Fibroblast of lung (primary cell): ENCODE data around the gene PPP1R1C. TPM values are rescaled to one million over a fixed set of nuclear protein-coding genes. Genes with fewer than 3 reads are reported as not detected.
A peak's percentile ranks its signal among the peaks of the same experiment; 100 is the strongest.

Source experiments
- DNase-seq, 2 donors: peaks; one replicate each; pipeline versions ENCODE4 v3.0.0 to v3.0.0-alpha.2; 2010; ENCODE audit warnings: low read depth in 2 of 2
- H2AFZ ChIP-seq: 2 replicates; pipeline ENCODE4 v1.5.1; 2012; ENCODE audit warnings: low read length, control low read depth, inconsistent platforms
- H3K27ac ChIP-seq: 2 replicates; pipeline ENCODE4 v1.5.1; 2011; ENCODE audit warnings: low read length, control low read depth; ENCODE audit not compliant: insufficient read depth
- H3K27me3 ChIP-seq: 2 replicates; pipeline ENCODE4 v1.5.1; 2011; ENCODE audit warnings: mild to moderate bottlenecking, low read length; ENCODE audit not compliant: control insufficient read depth, insufficient read depth
- H3K36me3 ChIP-seq: 2 replicates; pipeline ENCODE4 v1.5.1; 2011; ENCODE audit warnings: low read length; ENCODE audit not compliant: control insufficient read depth, insufficient read depth
- H3K4me1 ChIP-seq: 2 replicates; pipeline ENCODE4 v1.5.1; 2011; ENCODE audit warnings: low read length; ENCODE audit not compliant: control insufficient read depth, insufficient read depth; ENCODE audit errors: extremely low read depth
- H3K4me2 ChIP-seq: 2 replicates; pipeline ENCODE4 v1.5.1; 2011; ENCODE audit warnings: low read length, control low read depth; ENCODE audit not compliant: insufficient read depth; ENCODE audit errors: extremely low read depth
- H3K4me3 ChIP-seq, 4 experiments: fragments of 200-600 bp in 1 of 4; sonication (generic) in 1 of 4; replicated peaks in 1 of 4; 2 replicates each; pipeline ENCODE4 v1.5.1; 2011 to 2016; ENCODE audit warnings: low read length in 4 of 4, low read depth in 3 of 4, mild to moderate bottlenecking in 3 of 4, control low read depth in 2 of 4, inconsistent platforms in 1 of 4, mixed read lengths in 1 of 4; ENCODE audit not compliant: insufficient read depth in 1 of 4; ENCODE audit errors: control extremely low read depth in 1 of 4
- H3K79me2 ChIP-seq: 2 replicates; pipeline ENCODE4 v1.5.1; 2012; ENCODE audit warnings: mild to moderate bottlenecking, low read length, inconsistent platforms; ENCODE audit not compliant: control insufficient read depth, insufficient read depth
- H3K9ac ChIP-seq: 2 replicates; pipeline ENCODE4 v1.5.1; 2011; ENCODE audit warnings: mild to moderate bottlenecking, low read length, control low read depth; ENCODE audit not compliant: insufficient read depth
- H3K9me3 ChIP-seq: 2 replicates; pipeline ENCODE4 v1.5.1; 2012; ENCODE audit warnings: low read depth, low read length; ENCODE audit not compliant: control insufficient read depth, insufficient read depth
- H4K20me1 ChIP-seq: 2 replicates; pipeline ENCODE4 v1.5.1; 2011; ENCODE audit warnings: low read length; ENCODE audit not compliant: control insufficient read depth, insufficient read depth; ENCODE audit errors: extremely low read depth
- EZH2 ChIP-seq: IDR thresholded peaks from 2 replicates; pipeline ENCODE4 v1.5.1; 2012; ENCODE audit warnings: low read length, control low read depth, mild to moderate bottlenecking; ENCODE audit errors: missing control alignments
- polyA plus RNA-seq, 2 donors: library from polyadenylated mRNA; depleted of rRNA in 1 of 2; stranded (reverse) in 1 of 2; unstranded in 1 of 2; fragments of >200 nt; gene quantifications; 2 replicates each; pipeline ENCODE4 v1.2.1, GENCODE V29; 2011 to 2012; ENCODE audit warnings: missing spikeins in 1 of 2
- total RNA-seq: library from RNA; depleted of rRNA; stranded (reverse); fragments of >200 nt; gene quantifications from 2 replicates; pipeline ENCODE4 v1.2.1, GENCODE V29; 2014
- TF ChIP-seq, protein P1 (sequence below), 2 donors: IDR thresholded peaks in 1 of 2; conservative IDR thresholded peaks in 1 of 2; 1 replicate in 1 of 2; 2 replicates in 1 of 2; pipeline ENCODE4 v1.5.1; 2011 to 2012; ENCODE audit warnings: low read length in 2 of 2, control low read depth in 1 of 2, inconsistent platforms in 1 of 2, low read depth in 1 of 2, mild to moderate bottlenecking in 1 of 2

The PPP1R1C gene
- total and polyA plus RNA-seq, 2 donors (not counting 1 experiment from before 2014, with no cell fraction given), result 0.50 to 0.57 TPM

DNA sequence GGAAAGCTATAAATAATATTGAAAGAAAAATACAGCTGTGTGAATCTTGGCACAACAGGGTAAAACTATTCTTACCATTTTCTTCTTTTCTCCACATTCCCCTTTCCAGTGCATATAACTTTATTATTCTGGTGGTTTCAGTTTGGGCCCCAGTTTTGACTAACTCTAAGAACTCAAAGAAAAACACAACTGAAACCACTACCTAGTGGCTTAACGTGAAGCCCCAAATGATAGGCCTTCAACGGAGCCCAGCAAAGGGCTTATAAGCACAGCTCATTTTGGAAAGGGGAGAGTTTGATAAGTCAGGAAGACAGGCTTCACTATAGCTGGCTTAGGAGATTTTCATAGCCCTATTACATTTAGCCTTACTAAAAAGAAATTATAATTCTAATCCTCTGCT is 62.4 kb downstream of the PPP1R1C start:
- H3K4me3 ChIP-seq, result no peak overlapping the region
- no peak overlapping the region for H2AFZ ChIP-seq
- H3K4me2 ChIP-seq, result no peak overlapping the region
- H3K27ac ChIP-seq, result no peak overlapping the region
- no peaks in the 10 kb centered on the region for H4K20me1 ChIP-seq
- H3K4me1 ChIP-seq, result no peaks in the 10 kb centered on the region
- no peak for DNase-seq
- H3K9me3 ChIP-seq, result no peaks in the 10 kb centered on the region
- no peak for TF ChIP-seq EZH2
- TF ChIP-seq, protein P1, sequence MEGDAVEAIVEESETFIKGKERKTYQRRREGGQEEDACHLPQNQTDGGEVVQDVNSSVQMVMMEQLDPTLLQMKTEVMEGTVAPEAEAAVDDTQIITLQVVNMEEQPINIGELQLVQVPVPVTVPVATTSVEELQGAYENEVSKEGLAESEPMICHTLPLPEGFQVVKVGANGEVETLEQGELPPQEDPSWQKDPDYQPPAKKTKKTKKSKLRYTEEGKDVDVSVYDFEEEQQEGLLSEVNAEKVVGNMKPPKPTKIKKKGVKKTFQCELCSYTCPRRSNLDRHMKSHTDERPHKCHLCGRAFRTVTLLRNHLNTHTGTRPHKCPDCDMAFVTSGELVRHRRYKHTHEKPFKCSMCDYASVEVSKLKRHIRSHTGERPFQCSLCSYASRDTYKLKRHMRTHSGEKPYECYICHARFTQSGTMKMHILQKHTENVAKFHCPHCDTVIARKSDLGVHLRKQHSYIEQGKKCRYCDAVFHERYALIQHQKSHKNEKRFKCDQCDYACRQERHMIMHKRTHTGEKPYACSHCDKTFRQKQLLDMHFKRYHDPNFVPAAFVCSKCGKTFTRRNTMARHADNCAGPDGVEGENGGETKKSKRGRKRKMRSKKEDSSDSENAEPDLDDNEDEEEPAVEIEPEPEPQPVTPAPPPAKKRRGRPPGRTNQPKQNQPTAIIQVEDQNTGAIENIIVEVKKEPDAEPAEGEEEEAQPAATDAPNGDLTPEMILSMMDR (conservative IDR thresholded peaks at IDR 0.05 in 1 of 2, IDR thresholded peaks at IDR 0.05 in 1 of 2; ENCODE audit: low read depth in 1 of 2, low read length in 2 of 2), result no peak
- no peaks in the 10 kb centered on the region for H3K27me3 ChIP-seq
- H3K36me3 ChIP-seq, result no peaks in the 10 kb centered on the region
- H3K9ac ChIP-seq, result no peak overlapping the region
- no peaks in the 10 kb centered on the region for H3K79me2 ChIP-seq

GRCh38 chr2:182048621-182049020 is 63.0 kb downstream of the PPP1R1C start:
- Histone ChIP-seq H3K27me3 (no peaks in the 10 kb centered on the region), H3K79me2 (no peaks in the 10 kb centered on the region)

GRCh38 chr2:182049372-182050148 is 63.9 kb downstream of the PPP1R1C start:
- peak in 1 of 2 donors; percentile 56 for DNase-seq
- H3K27ac ChIP-seq, result no peak overlapping the region
- TF ChIP-seq EZH2, result no peak
- no peak overlapping the region for H3K4me3 ChIP-seq
- H3K27me3 ChIP-seq, result no peaks in the 10 kb centered on the region
- no peak overlapping the region for H3K9ac ChIP-seq
- no peaks in the 10 kb centered on the region for H3K36me3 ChIP-seq
- no peaks in the 10 kb centered on the region for H4K20me1 ChIP-seq
- no peaks in the 10 kb centered on the region for H3K4me1 ChIP-seq
- no peaks in the 10 kb centered on the region for H3K9me3 ChIP-seq
- no peak overlapping the region for H3K4me2 ChIP-seq
- no peak overlapping the region for H2AFZ ChIP-seq
- no peaks in the 10 kb centered on the region for H3K79me2 ChIP-seq

More at GRCh38 chr2:182048621-182049020, 63.0 kb downstream of the PPP1R1C start:
- H3K4me3 ChIP-seq, result no peak overlapping the region
- no peaks in the 10 kb centered on the region for H3K4me1 ChIP-seq
- no peak for TF ChIP-seq EZH2
- TF ChIP-seq, protein P1 (conservative IDR thresholded peaks at IDR 0.05 in 1 of 2, IDR thresholded peaks at IDR 0.05 in 1 of 2; ENCODE audit: low read depth in 1 of 2, low read length in 2 of 2), result no peak
- H3K9me3 ChIP-seq, result no peaks in the 10 kb centered on the region
- no peaks in the 10 kb centered on the region for H3K36me3 ChIP-seq
- H3K27ac ChIP-seq, result no peak overlapping the region
- H3K4me2 ChIP-seq, result no peak overlapping the region
- no peaks in the 10 kb centered on the region for H4K20me1 ChIP-seq
- H2AFZ ChIP-seq, result no peak overlapping the region
- H3K9ac ChIP-seq, result no peak overlapping the region
- no peak for DNase-seq
